HepG2 (cell line): Measurements from ENCODE around the gene UCHL3. TPM values are rescaled to one million over a fixed set of nuclear protein-coding genes. Genes with fewer than 3 reads are reported as not detected.

ENCODE experiments used
- ATAC-seq: fragments of 200-7000 bp; cut with Tn5 transposase; 3 replicates; pipeline ENCODE4 v1.9.1; 2020; ENCODE audit warnings: mild to moderate bottlenecking, moderate library complexity
- BruUV-seq: library from RNA; stranded (reverse); fragments of 400-500 nt; replicated peaks from 2 replicates; lab custom pipeline; 2021; lab: Mats Ljungman, UMichigan
- CTCF ChIA-PET: fragments of 300-600 bp; formaldehyde crosslinking; extraction: SDS; loops from one replicate; lab custom pipeline; 2021; ENCODE audit warnings: low total read pairs, inconsistent platforms, low intra/inter-chr PET ratio; lab: Yijun Ruan, JAX
- POLR2A ChIA-PET: fragments of 350-600 bp; sonication (Branson Sonifier 250); formaldehyde crosslinking; loops from one replicate; lab custom pipeline; 2020; ENCODE audit warnings: antibody characterized with exemption, inconsistent platforms; lab: Yijun Ruan, JAX
- DNase-seq: peaks from one replicate; pipeline ENCODE4 v3.0.0-alpha.2; 2015; ENCODE audit warnings: low spot score
- FAIRE-seq: peaks from 3 replicates; lab custom pipeline; 2011; peaks lifted over from hg19 to GRCh38; lab: Jason Lieb, UNC
- H2AFZ ChIP-seq: one replicate; pipeline ENCODE4 v1.6.1; 2011; ENCODE audit warnings: low read length, inconsistent platforms
- H3K27ac ChIP-seq: fragments of 300-600 bp; 3 replicates; pipeline ENCODE4 v1.8.0; 2011; ENCODE audit warnings: mixed run types, mild to moderate bottlenecking, mixed read lengths, low read length, inconsistent platforms; ENCODE audit not compliant: insufficient read depth; ENCODE audit errors: extremely low read length
- H3K27me3 ChIP-seq, 2 experiments: fragments of 200-600 bp in 1 of 2; 2 replicates in 1 of 2; 3 replicates in 1 of 2; pipeline versions ENCODE4 v1.6.0 to v1.8.0; 2011; ENCODE audit warnings: low read length in 2 of 2, mild to moderate bottlenecking in 2 of 2, moderate library complexity in 2 of 2, inconsistent platforms in 1 of 2; ENCODE audit not compliant: insufficient read depth in 2 of 2, control insufficient read depth in 1 of 2
- H3K36me3 ChIP-seq, 2 experiments: fragments of 200-600 bp in 1 of 2; replicated peaks in 1 of 2; 2 replicates in 1 of 2; 3 replicates in 1 of 2; pipeline versions ENCODE4 v1.5.1 to v1.8.0; 2011; ENCODE audit warnings: low read length in 2 of 2, inconsistent platforms in 1 of 2; ENCODE audit not compliant: insufficient read depth in 2 of 2, control insufficient read depth in 1 of 2
- H3K4me1 ChIP-seq: 2 replicates; pipeline ENCODE4 v1.5.1; 2012; ENCODE audit warnings: low read length, inconsistent platforms; ENCODE audit not compliant: insufficient read depth
- H3K4me2 ChIP-seq: 2 replicates; pipeline ENCODE4 v1.6.0; 2011; ENCODE audit warnings: low read depth, low read length, inconsistent platforms
- H3K4me3 ChIP-seq, 3 experiments: fragments of 200-600 bp in 1 of 3; sonication (generic), shearing (Covaris generic) in 1 of 3; replicated peaks in 1 of 3; 2 replicates each; pipeline ENCODE4 v1.5.1; 2011 to 2016; ENCODE audit warnings: low read length in 3 of 3, inconsistent platforms in 2 of 3, low read depth in 2 of 3, mild to moderate bottlenecking in 2 of 3, control low read depth in 1 of 3, mixed read lengths in 1 of 3; ENCODE audit not compliant: insufficient read depth in 1 of 3
- H3K79me2 ChIP-seq: one replicate; pipeline ENCODE4 v1.6.1; 2011; ENCODE audit warnings: low read length, inconsistent platforms; ENCODE audit not compliant: insufficient read depth
- H3K9ac ChIP-seq: 2 replicates; pipeline ENCODE4 v1.6.0; 2011; ENCODE audit warnings: mild to moderate bottlenecking, low read depth, low read length, inconsistent platforms; ENCODE audit not compliant: insufficient read depth
- H3K9me3 ChIP-seq: 2 replicates; pipeline ENCODE4 v1.5.1; 2012; ENCODE audit warnings: mild to moderate bottlenecking, low read length
- H4K20me1 ChIP-seq: 2 replicates; pipeline ENCODE4 v1.6.0; 2011; ENCODE audit warnings: inconsistent platforms, mild to moderate bottlenecking, low read length, moderate library complexity; ENCODE audit not compliant: insufficient read depth
- HINFP ChIP-seq: sonication (generic); formaldehyde crosslinking; IDR thresholded peaks from 2 replicates; pipeline ENCODE4 v1.4.0; 2020; ENCODE audit warnings: low read depth, mild to moderate bottlenecking, missing genetic modification reagents
- ZNF280D ChIP-seq: sonication (generic); formaldehyde crosslinking; IDR thresholded peaks from 2 replicates; pipeline ENCODE4 v1.5.1; 2020; ENCODE audit warnings: mild to moderate bottlenecking, missing genetic modification reagents
- ZNF337 ChIP-seq: sonication (generic); formaldehyde crosslinking; IDR thresholded peaks from 2 replicates; pipeline ENCODE4 v1.5.1; 2020; ENCODE audit warnings: missing genetic modification reagents, low read depth, mild to moderate bottlenecking, borderline replicate concordance
- ZSCAN5A ChIP-seq: sonication (generic); formaldehyde crosslinking; IDR thresholded peaks from 2 replicates; pipeline ENCODE4 v1.8.0; 2022; ENCODE audit warnings: mild to moderate bottlenecking, missing genetic modification reagents, borderline replicate concordance
- WGBS: methylation state at CpG from one replicate; pipeline ENCODE4 v1.1.6; 2017; ENCODE audit warnings: low lambda C conversion rate; 5-methylcytosine and 5-hydroxymethylcytosine counted together
- in situ Hi-C: cut with HindIII; loops from 2 replicates; pipeline ENCODE4 v1.10.0; 2017; ENCODE audit warnings: low pct_unique_long_range_greater_than_20kb; ENCODE audit not compliant: extremely low pct_ligation_motif_present
- intact Hi-C: fragments of 100-400 bp; cut with micrococcal nuclease; formaldehyde crosslinking; loops from one replicate; pipeline ENCODE4 v1.10.0; 2022; ENCODE audit not compliant: unreplicated experiment
- polyA plus RNA-seq, 8 experiments: library from polyadenylated mRNA; depleted of rRNA in 3 of 8; stranded (reverse) in 7 of 8; unstranded in 1 of 8; fragments of >200 nt; fragmentation: Illumina TruSeq in 4 of 8; extraction: Trizol in 4 of 8; gene quantifications; 2 replicates each; pipeline versions ENCODE4 v1.2.1 to v1.2.3, GENCODE V29; 2011 to 2016; ENCODE audit warnings: low read depth in 4 of 8, missing spikeins in 1 of 8, mixed read lengths in 1 of 8; ENCODE audit not compliant: insufficient read depth in 1 of 8
- total RNA-seq, 5 experiments: library from RNA; depleted of rRNA; stranded (reverse); fragments of >200 nt; fragmentation: Illumina TruSeq; extraction: Trizol; gene quantifications; 2 replicates each; pipeline ENCODE4 v1.2.3, GENCODE V29; 2016; ENCODE audit warnings: low read depth in 1 of 5

UCHL3 gene
- total and polyA plus RNA-seq, 2 of the 13 experiments (the other 11 are each of a cell fraction or from before 2014, with no cell fraction given) = 36.2 to 93.3 TPM

- Histone ChIP-seq H3K27ac (no peak overlapping the region), H3K4me1 (no peaks in the 10 kb centered on the region), H3K9me3 (no peaks in the 10 kb centered on the region), H3K27me3 (no peaks in the 10 kb centered on the region), H3K4me2 (no peak overlapping the region), H3K79me2 (no peaks in the 10 kb centered on the region), H3K36me3 (no peaks in the 10 kb centered on the region), H3K4me3 (no peak overlapping the region), H4K20me1 (no peaks in the 10 kb centered on the region), H2AFZ (no peak overlapping the region), H3K9ac (no peak overlapping the region)
- ATAC-seq (no peak), DNase-seq (no peak), FAIRE-seq (no peak)
- CTCF ChIA-PET = no interaction called here
- BruUV-seq = no TSS peak
- no peak for TF ChIP-seq ZNF280D
- TF ChIP-seq ZNF337 (CRISPR knock-in tag) = no peak
- no peak for TF ChIP-seq ZSCAN5A
- no peak for TF ChIP-seq HINFP (CRISPR knock-in tag)
- POLR2A ChIA-PET = no interaction called here
- intact Hi-C loops = no loop called here
- WGBS = 95% methylated on average over 2 of the region's 2 CpGs
- in situ Hi-C loops = no loop called here
These were observed 98.9 kb downstream of the UCHL3 start for GRCh38 chr13:75648446-75648845.
